Peyer's patch (tissue), 4 donors: ENCODE data around the gene RAB40B. TPM values are rescaled to one million over a fixed set of nuclear protein-coding genes. Genes with fewer than 3 reads are reported as not detected.

ENCODE experiments used
- DNase-seq, 3 donors: peaks; one replicate each; pipeline ENCODE4 v3.0.0-alpha.2; 2017 to 2019
- H3K27ac ChIP-seq, 4 donors: fragments of 200-600 bp; sonication (generic); one replicate each; pipeline ENCODE4 v1.5.1; 2016 to 2019
- H3K27me3 ChIP-seq, 2 donors: fragments of 200-600 bp; sonication (generic); one replicate each; pipeline ENCODE4 v1.5.1; 2019
- H3K36me3 ChIP-seq, 3 donors: fragments of 200-600 bp; sonication (generic); one replicate each; pipeline ENCODE4 v1.5.1; 2016 to 2019
- H3K4me1 ChIP-seq, 4 donors: fragments of 200-600 bp; sonication (generic); one replicate each; pipeline ENCODE4 v1.5.1; 2016 to 2019
- H3K4me3 ChIP-seq, 4 donors: fragments of 200-600 bp; sonication (generic); 1 replicate in 3 of 4; 2 replicates in 1 of 4; pipeline ENCODE4 v1.5.1; 2016 to 2019; ENCODE audit warnings: mild to moderate bottlenecking in 1 of 4
- H3K9me3 ChIP-seq, 4 donors: fragments of 200-600 bp; sonication (generic); one replicate each; pipeline ENCODE4 v1.5.1; 2016 to 2019; ENCODE audit warnings: mild to moderate bottlenecking in 1 of 4
- POLR2A ChIP-seq, 2 donors: fragments of 450-650 bp; IDR thresholded peaks; one replicate each; pipeline ENCODE4 v1.5.1; 2017; ENCODE audit warnings: antibody characterized with exemption in 2 of 2, mild to moderate bottlenecking in 2 of 2, moderate library complexity in 2 of 2
- total RNA-seq, 4 donors: library from RNA; depleted of rRNA; stranded (reverse); fragments of >200 nt; gene quantifications; one replicate each; pipeline ENCODE4 v1.1.0, GENCODE V29; 2016
- TF ChIP-seq, protein P1 (sequence below), 6 experiments: fragments of 450-650 bp in 4 of 6; fragments of 200-600 bp in 2 of 6; sonication (generic) in 1 of 6; IDR thresholded peaks; one replicate each; pipeline ENCODE4 v1.5.1; 2017 to 2019; ENCODE audit warnings: antibody characterized with exemption in 6 of 6, mild to moderate bottlenecking in 3 of 6, moderate library complexity in 1 of 6

RAB40B gene
- total RNA-seq, 4 donors from 2014 or later = 13.3 to 63.5 (median 29.1) TPM

GRCh38 chr17:82638183-82638773 is 60.2 kb downstream of the RAB40B start:
- H3K27ac ChIP-seq = no peak overlapping the region
- H3K9me3 ChIP-seq = no peaks in the 10 kb centered on the region
- no peaks in the 10 kb centered on the region for H3K4me1 ChIP-seq
- TF ChIP-seq, protein P1, sequence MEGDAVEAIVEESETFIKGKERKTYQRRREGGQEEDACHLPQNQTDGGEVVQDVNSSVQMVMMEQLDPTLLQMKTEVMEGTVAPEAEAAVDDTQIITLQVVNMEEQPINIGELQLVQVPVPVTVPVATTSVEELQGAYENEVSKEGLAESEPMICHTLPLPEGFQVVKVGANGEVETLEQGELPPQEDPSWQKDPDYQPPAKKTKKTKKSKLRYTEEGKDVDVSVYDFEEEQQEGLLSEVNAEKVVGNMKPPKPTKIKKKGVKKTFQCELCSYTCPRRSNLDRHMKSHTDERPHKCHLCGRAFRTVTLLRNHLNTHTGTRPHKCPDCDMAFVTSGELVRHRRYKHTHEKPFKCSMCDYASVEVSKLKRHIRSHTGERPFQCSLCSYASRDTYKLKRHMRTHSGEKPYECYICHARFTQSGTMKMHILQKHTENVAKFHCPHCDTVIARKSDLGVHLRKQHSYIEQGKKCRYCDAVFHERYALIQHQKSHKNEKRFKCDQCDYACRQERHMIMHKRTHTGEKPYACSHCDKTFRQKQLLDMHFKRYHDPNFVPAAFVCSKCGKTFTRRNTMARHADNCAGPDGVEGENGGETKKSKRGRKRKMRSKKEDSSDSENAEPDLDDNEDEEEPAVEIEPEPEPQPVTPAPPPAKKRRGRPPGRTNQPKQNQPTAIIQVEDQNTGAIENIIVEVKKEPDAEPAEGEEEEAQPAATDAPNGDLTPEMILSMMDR (IDR thresholded peaks at IDR 0.05) = no peak
- TF ChIP-seq POLR2A (IDR thresholded peaks at IDR 0.05) = no peak
- H3K36me3 ChIP-seq = peaks cover 0 to 67% (median 0%) of the 10 kb centered on the region in 3 donors
- H3K27me3 ChIP-seq = no peaks in the 10 kb centered on the region
- no peak overlapping the region for H3K4me3 ChIP-seq
- DNase-seq = no peak

DNA sequence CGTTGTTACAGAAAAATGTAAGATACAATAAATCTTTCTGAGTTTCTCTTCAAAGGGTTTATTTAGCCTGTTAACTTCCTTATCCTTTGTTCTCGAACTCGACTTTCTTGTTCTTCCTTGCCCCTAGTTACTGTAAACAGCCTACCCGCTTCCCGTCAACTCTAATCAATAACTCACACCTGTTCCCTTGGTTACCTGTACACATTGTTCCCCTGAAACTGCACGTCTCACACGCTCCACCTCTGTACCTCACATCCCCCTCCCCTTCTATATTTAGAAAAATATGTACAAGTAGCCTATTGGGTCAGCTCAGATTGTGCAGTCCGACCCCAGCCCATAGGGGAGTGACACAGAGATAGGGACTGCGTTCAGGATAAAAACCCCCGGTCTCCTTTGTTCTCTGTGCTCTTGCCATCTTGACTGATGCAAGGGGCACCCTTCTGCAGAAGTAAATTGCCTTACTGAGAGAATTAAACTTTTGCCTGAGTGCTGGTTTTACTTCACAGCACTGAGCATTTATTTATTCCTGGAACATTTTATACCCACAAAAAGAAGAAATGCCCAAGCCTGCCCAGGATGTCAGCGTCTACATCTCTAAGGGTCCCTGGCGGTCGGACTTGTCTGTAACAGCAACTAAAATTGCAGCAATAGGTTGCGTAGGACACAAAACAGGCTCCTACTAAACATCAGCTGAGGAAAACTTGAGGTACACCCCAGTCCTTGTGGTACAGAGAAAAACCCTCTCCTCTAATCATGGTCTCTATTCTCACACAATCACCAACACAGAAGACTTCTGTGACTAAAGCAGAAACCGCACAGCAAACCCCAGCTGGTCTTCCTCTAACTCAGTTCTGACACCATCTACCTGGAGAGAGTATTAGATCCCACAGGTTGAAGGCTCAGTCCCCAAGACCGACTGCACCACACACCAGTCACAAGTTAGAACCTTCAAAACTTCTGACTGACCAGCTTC is 61.6 kb downstream of the RAB40B start:
- Histone ChIP-seq H3K4me3 (no peak overlapping the region), H3K27ac (peak overlapping the region in 1 of 4 donors; percentile 31), H3K4me1 (no peaks in the 10 kb centered on the region), H3K27me3 (no peaks in the 10 kb centered on the region), H3K36me3 (peaks cover 0 to 57% (median 0%) of the 10 kb centered on the region in 3 donors), H3K9me3 (no peaks in the 10 kb centered on the region)
- DNase-seq = no peak
- TF ChIP-seq, protein P1 (IDR thresholded peaks at IDR 0.05) = no peak
- TF ChIP-seq POLR2A (IDR thresholded peaks at IDR 0.05) = no peak

DNA sequence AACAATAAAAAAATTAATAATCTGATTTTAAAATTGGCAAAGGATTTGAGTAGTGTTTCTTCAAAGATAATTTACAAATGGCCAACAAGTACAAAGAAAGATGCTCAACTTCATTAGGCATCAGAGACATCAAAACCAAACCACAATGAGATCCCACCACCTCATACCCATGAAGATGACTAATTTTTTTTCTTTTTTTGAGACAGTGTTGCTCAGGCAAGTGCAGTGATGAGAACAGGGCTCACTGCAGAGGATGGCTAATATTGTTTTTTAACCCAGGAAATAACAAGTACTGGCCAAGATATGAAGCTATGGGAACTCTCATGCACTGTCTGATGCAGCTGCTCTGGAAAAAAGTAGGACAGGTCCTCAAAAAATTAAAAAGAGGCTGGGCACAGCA is 65.2 kb downstream of the RAB40B start:
- no peaks in the 10 kb centered on the region for H3K4me1 ChIP-seq
- H3K4me3 ChIP-seq = no peak overlapping the region
- H3K36me3 ChIP-seq = peaks cover 0 to 48% (median 0%) of the 10 kb centered on the region in 3 donors
- H3K27ac ChIP-seq = no peak overlapping the region
- no peaks in the 10 kb centered on the region for H3K9me3 ChIP-seq
- DNase-seq = no peak
- H3K27me3 ChIP-seq = no peaks in the 10 kb centered on the region
- TF ChIP-seq, protein P1 (IDR thresholded peaks at IDR 0.05) = no peak
- TF ChIP-seq POLR2A (IDR thresholded peaks at IDR 0.05) = no peak

GRCh38 chr17:82632451-82632850 is 66.0 kb downstream of the RAB40B start:
- DNase-seq = peak in 1 of 3 donors; percentile 11
- H3K27me3 ChIP-seq = no peaks in the 10 kb centered on the region
- no peaks in the 10 kb centered on the region for H3K9me3 ChIP-seq
- no peak overlapping the region for H3K27ac ChIP-seq
- H3K4me3 ChIP-seq = no peak overlapping the region
- no peaks in the 10 kb centered on the region for H3K4me1 ChIP-seq
- peaks cover 0 to 51% (median 0%) of the 10 kb centered on the region in 3 donors for H3K36me3 ChIP-seq
- TF ChIP-seq, protein P1 (IDR thresholded peaks at IDR 0.05) = no peak
- TF ChIP-seq POLR2A (IDR thresholded peaks at IDR 0.05) = no peak

DNA sequence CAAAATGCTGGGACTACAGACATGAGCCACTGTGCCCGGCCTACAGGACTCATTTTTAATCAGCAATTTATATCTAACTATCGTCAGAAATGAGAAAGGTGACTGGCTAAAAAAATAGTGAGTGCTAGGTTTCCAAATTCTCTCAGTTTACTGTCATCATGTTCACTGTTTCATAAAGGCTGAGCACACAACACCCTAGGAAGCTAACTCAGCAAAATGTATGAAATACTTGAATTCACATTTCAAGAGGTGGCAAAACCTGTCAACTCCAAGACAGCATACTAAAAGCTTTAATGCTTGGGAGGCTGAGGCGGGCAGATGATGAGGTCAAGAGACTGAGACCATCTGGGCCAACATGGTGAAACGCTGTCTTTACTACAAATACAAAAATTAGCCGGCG is 67.0 kb downstream of the RAB40B start:
- H3K4me1 ChIP-seq = no peaks in the 10 kb centered on the region
- H3K36me3 ChIP-seq = peaks cover 0 to 60% (median 0%) of the 10 kb centered on the region in 3 donors
- no peaks in the 10 kb centered on the region for H3K9me3 ChIP-seq
- no peak overlapping the region for H3K27ac ChIP-seq
- no peak for DNase-seq
- TF ChIP-seq, protein P1 (IDR thresholded peaks at IDR 0.05) = no peak
- TF ChIP-seq POLR2A (IDR thresholded peaks at IDR 0.05) = no peak
- no peak overlapping the region for H3K4me3 ChIP-seq
- no peaks in the 10 kb centered on the region for H3K27me3 ChIP-seq
